Upper lobe of left lung (tissue), 4 donors: ENCODE data around the gene HBZ.
"Not testable (repeated sequence)": the region's sequence is repeated elsewhere in the genome, so short reads cannot be mapped to it uniquely, and the experiment has no call there.

ENCODE experiments used
- POLR2A ChIP-seq, 4 donors: fragments of 450-650 bp; IDR thresholded peaks; one replicate each; pipeline ENCODE4 v1.5.1; 2016 to 2017; ENCODE audit warnings: antibody characterized with exemption in 4 of 4, mild to moderate bottlenecking in 2 of 4
- TF ChIP-seq, protein P1 (sequence below), 6 experiments: fragments of 450-650 bp in 4 of 6; fragments of 200-600 bp in 2 of 6; sonication (generic) in 2 of 6; IDR thresholded peaks; one replicate each; pipeline ENCODE4 v1.5.1; 2016 to 2019; ENCODE audit warnings: antibody characterized with exemption in 6 of 6

DNA sequence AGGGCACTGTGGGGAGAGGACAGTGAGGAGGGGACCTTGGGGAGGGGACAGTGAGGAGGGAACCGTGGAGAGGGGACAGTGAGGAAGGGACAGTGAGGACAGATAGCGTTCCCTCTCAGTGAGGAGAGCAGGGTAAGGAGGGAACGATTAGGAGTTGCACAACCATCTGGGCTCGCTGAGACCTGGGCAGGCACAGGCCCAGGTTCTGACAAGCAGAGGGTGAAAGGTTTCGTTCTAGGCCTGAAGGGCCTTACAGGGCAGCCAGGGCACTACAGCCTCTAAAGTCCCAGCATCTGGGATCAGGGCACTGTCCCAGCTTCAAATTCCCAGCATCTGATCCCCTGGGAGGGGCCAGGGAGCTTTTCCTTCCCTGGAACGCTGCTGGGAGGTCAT is 681 bp downstream of the HBZ start:
- TF ChIP-seq, protein P1, sequence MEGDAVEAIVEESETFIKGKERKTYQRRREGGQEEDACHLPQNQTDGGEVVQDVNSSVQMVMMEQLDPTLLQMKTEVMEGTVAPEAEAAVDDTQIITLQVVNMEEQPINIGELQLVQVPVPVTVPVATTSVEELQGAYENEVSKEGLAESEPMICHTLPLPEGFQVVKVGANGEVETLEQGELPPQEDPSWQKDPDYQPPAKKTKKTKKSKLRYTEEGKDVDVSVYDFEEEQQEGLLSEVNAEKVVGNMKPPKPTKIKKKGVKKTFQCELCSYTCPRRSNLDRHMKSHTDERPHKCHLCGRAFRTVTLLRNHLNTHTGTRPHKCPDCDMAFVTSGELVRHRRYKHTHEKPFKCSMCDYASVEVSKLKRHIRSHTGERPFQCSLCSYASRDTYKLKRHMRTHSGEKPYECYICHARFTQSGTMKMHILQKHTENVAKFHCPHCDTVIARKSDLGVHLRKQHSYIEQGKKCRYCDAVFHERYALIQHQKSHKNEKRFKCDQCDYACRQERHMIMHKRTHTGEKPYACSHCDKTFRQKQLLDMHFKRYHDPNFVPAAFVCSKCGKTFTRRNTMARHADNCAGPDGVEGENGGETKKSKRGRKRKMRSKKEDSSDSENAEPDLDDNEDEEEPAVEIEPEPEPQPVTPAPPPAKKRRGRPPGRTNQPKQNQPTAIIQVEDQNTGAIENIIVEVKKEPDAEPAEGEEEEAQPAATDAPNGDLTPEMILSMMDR (IDR thresholded peaks at IDR 0.05), result not testable (repeated sequence)
- not testable (repeated sequence) for TF ChIP-seq POLR2A (IDR thresholded peaks at IDR 0.05)
